ENCODE results near the gene CDK5. TPM values are rescaled to one million over a fixed set of nuclear protein-coding genes. Genes with fewer than 3 reads are reported as not detected.

The CDK5 gene
- total and polyA plus RNA-seq, 2 of the 13 experiments (the other 11 are each of a cell fraction or from before 2014, with no cell fraction given): 16.4 to 21.3 TPM

- TF ChIP-seq ZBTB49 (CRISPR knock-in tag; IDR thresholded peaks at IDR 0.05; ENCODE audit: borderline replicate concordance) (no peak), ELF4 (CRISPR knock-in tag; IDR thresholded peaks at IDR 0.05; ENCODE audit: borderline replicate concordance) (0 out of 2 replicates have a peak, but pooled peaks have one; percentile 43), ZNF383 (CRISPR knock-in tag; IDR thresholded peaks at IDR 0.05; ENCODE audit: borderline replicate concordance) (no peak), ZNF260 (CRISPR knock-in tag; IDR thresholded peaks at IDR 0.05; ENCODE audit: borderline replicate concordance, low read depth) (no peak), TFE3 (CRISPR knock-in tag; IDR thresholded peaks at IDR 0.05) (no peak), ZNF619 (CRISPR knock-in tag; IDR thresholded peaks at IDR 0.05) (peak; percentile 73; the same call in 1 of the 2 replicates), E2F1 (CRISPR knock-in tag; IDR thresholded peaks at IDR 0.05) (0 out of 2 replicates have a peak, but pooled peaks have one; percentile 40), MBD4 (IDR thresholded peaks at IDR 0.05; ENCODE audit: borderline replicate concordance, low read length) (no peak), BORCS8-MEF2B (CRISPR knock-in tag; IDR thresholded peaks at IDR 0.05) (no peak), ZBTB10 (CRISPR knock-in tag; IDR thresholded peaks at IDR 0.05; ENCODE audit: borderline replicate concordance) (no peak), ZNF790 (CRISPR knock-in tag; IDR thresholded peaks at IDR 0.05; ENCODE audit: borderline replicate concordance) (no peak), MTA1 (CRISPR knock-in tag; IDR thresholded peaks at IDR 0.05; ENCODE audit: borderline replicate concordance) (no peak; the same call in 1 of the 2 replicates), ZEB1 (IDR thresholded peaks at IDR 0.05; ENCODE audit: insufficient replicate concordance, low read depth) (peak; percentile 34), ZBTB42 (CRISPR knock-in tag; IDR thresholded peaks at IDR 0.05) (no peak), SOX5 (CRISPR knock-in tag; IDR thresholded peaks at IDR 0.05; ENCODE audit: borderline replicate concordance) (no peak; the same call in 1 of the 2 replicates), TCF12 (IDR thresholded peaks at IDR 0.05) (no peak), TCF12 (CRISPR knock-in tag; IDR thresholded peaks at IDR 0.05) (peak; percentile 4; the same call in 1 of the 2 replicates), ZNF343 (CRISPR knock-in tag; IDR thresholded peaks at IDR 0.05) (no peak), GPBP1L1 (CRISPR knock-in tag; IDR thresholded peaks at IDR 0.05) (no peak), ZNF563 (CRISPR knock-in tag; IDR thresholded peaks at IDR 0.05) (no peak)
These were observed 29.4 kb downstream of the CDK5 start, which contains the start of gene ABCB8 (continued) for GRCh38 chr7:151028131-151028947.

Data from HepG2 (cell line).